ENCODE measurements around the gene UFC1. TPM values are rescaled to one million over a fixed set of nuclear protein-coding genes. Genes with fewer than 3 reads are reported as not detected.

UFC1 gene
- total and polyA plus RNA-seq, 2 experiments from 2014 or later, result 57.5 to 77.0 TPM

GRCh38 chr1:161158316-161159010, 4.7 kb downstream of the UFC1 start (continued):
- no peak for TF ChIP-seq ZNF114 (CRISPR knock-in tag; IDR thresholded peaks at IDR 0.05)
- no peak for TF ChIP-seq ETS1 (IDR thresholded peaks at IDR 0.05)
- TF ChIP-seq CREB1 (CRISPR knock-in tag; IDR thresholded peaks at IDR 0.05; ENCODE audit: low read depth), result no peak
- TF ChIP-seq EZH2phosphoT487 (IDR thresholded peaks at IDR 0.05; ENCODE audit: unreplicated experiment), result no peak
- no peak for TF ChIP-seq ZNF331 (CRISPR knock-in tag; IDR thresholded peaks at IDR 0.05; ENCODE audit: low read depth)
- TF ChIP-seq CTCF (conservative IDR thresholded peaks at IDR 0.05; ENCODE audit: low read depth in 2 of 2), result no peak
- no peak for TF ChIP-seq EZH2 (IDR thresholded peaks at IDR 0.05; ENCODE audit: low read depth, unreplicated experiment)
- no peak for TF ChIP-seq STAT1 (IDR thresholded peaks at IDR 0.05; ENCODE audit: unreplicated experiment)
- no peak for TF ChIP-seq NANOG (IDR thresholded peaks at IDR 0.05; ENCODE audit: borderline replicate concordance)

- H3K27ac ChIP-seq (ENCODE audit: low read depth), result peak within 1 kb of the TSS; percentile 43
- peaks cover 27% of the 10 kb centered on the region for H3F3A ChIP-seq (replicated peaks; ENCODE audit: low read depth)
- H4K20me1 ChIP-seq (replicated peaks; ENCODE audit: insufficient read depth), result no peaks in the 10 kb centered on the region
- no peaks in the 10 kb centered on the region for H3K9me3 Mint-ChIP-seq
- no peaks in the 10 kb centered on the region for H3K9me2 ChIP-seq (ENCODE audit: insufficient read depth)
- H3K36me3 ChIP-seq (ENCODE audit: insufficient read depth), result no peaks in the 10 kb centered on the region; the same call in none of the 2 replicates
- H3K4me3 Mint-ChIP-seq, result peak within 1 kb of the TSS; percentile 84
- H3K27me3 ChIP-seq (ENCODE audit: insufficient read depth), result no peaks in the 10 kb centered on the region
- peaks cover 9% of the 10 kb centered on the region; the same call in 1 of the 2 replicates for H3K4me1 ChIP-seq (ENCODE audit: insufficient read depth)
- peaks cover 42% of the 10 kb centered on the region for H3K36me3 Mint-ChIP-seq (ENCODE audit: low read depth)
- H3K4me1 Mint-ChIP-seq, result peaks cover 25% of the 10 kb centered on the region
- peaks cover 14% of the 10 kb centered on the region; the same call in 1 of the 2 replicates for H3K79me2 ChIP-seq (replicated peaks; ENCODE audit: insufficient read depth)
- H3K4me3 ChIP-seq, result peak within 1 kb of the TSS; percentile 85
- H3K27ac Mint-ChIP-seq, result peak within 1 kb of the TSS; percentile 76
- ATAC-seq (peak; percentile 88), DNase-seq (ENCODE audit: low spot score) (peak; percentile 98)
- peak within 1 kb of the TSS; percentile 96 for H3K4me2 ChIP-seq
- peak within 1 kb of the TSS; percentile 93 for H2AFZ ChIP-seq
- H3K27me3 Mint-ChIP-seq (ENCODE audit: insufficient read depth, low read depth, poor library complexity), result peaks cover 14% of the 10 kb centered on the region
- TF ChIP-seq ETS1 (IDR thresholded peaks at IDR 0.05), result peak; percentile 60; the same call in 1 of the 2 replicates
- no peak for TF ChIP-seq EZH2 (IDR thresholded peaks at IDR 0.05; ENCODE audit: low read depth, unreplicated experiment)
- no peak for TF ChIP-seq ZNF462 (CRISPR knock-in tag; IDR thresholded peaks at IDR 0.05)
These were observed 5.5 kb downstream of the UFC1 start, which contains the start of gene USP21 for GRCh38 chr1:161159087-161159912. Gene USP21, plus strand, starts transcription at chr1:161159500. Its CDS starts 1,141 bp downstream, at chr1:161160641.
